ENCODE measurements around the gene DPP4.

GRCh38 chr2:162038725-162039124 lies 35.3 kb downstream of the DPP4 start:
- TF ChIP-seq POLR2A (IDR thresholded peaks at IDR 0.05) = no peak
- TF ChIP-seq CTCF (IDR thresholded peaks at IDR 0.05) = no peak
- TF ChIP-seq POLR2AphosphoS5 (IDR thresholded peaks at IDR 0.05) = no peak

Data from prostate gland (tissue), 2 donors.